ENCODE measurements around the gene TANC1.

GRCh38 chr2:158979772-158980171, 11.3 kb downstream of the TANC1 start:
- TF ChIP-seq CTCF (IDR thresholded peaks at IDR 0.05) (no peak), POLR2A (IDR thresholded peaks at IDR 0.05) (no peak)

Data from testis (tissue), 2 donors.